Liver (tissue), 2 donors: ENCODE measurements around the gene FBXO34.

ENCODE experiments used
- FOXA1 ChIP-seq: IDR thresholded peaks from 2 replicates; pipeline ENCODE4 v1.6.1; 2016; ENCODE audit warnings: antibody characterized with exemption
- JUND ChIP-seq, 2 donors: IDR thresholded peaks; 2 replicates each; pipeline ENCODE4 v1.6.1; 2016; ENCODE audit warnings: antibody characterized with exemption in 2 of 2
- donor health status: healthy.

DNA sequence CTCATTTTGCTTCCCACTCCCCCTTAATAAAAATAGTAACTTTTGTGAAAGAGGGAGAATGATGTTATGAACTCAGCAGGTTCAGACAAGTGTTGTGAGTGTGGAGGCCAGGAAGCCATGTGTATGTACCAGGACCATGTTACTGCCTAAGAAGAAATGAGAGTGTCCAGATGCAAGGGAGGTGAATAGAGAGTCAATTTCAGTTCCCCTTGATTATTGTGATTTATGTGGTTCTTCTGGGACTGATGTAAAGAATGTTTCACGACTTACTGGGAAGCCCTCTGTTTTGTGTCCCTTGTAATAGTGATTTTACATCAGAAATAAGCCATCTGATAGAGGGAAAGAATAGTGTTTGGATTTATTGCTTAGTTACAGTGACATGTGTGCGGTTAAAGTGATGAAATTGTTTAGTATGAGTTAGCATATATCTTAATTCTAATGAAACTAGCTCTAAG, 32.5 kb downstream of the FBXO34 start:
- TF ChIP-seq FOXA1, result no peak
- TF ChIP-seq JUND (IDR thresholded peaks at IDR 0.05), result no peak
